ENCODE data around the gene NPPA. TPM values are rescaled to one million over a fixed set of nuclear protein-coding genes. Genes with fewer than 3 reads are reported as not detected.

The NPPA gene
- total RNA-seq, 1 experiment from 2014 or later = not detected

GRCh38 chr1:11858158-11858557 is 10.6 kb upstream of the NPPA start:
- H3K9me3 Mint-ChIP-seq (ENCODE audit: unreplicated experiment) = peaks cover 16% of the 10 kb centered on the region
- Histone ChIP-seq H3K4me1 (peaks cover 18% of the 10 kb centered on the region), H3K4me3 (ENCODE audit: low read depth, low read length) (no peak overlapping the region), H3K27me3 (replicated peaks; ENCODE audit: control insufficient read depth, insufficient read depth, low read length) (no peaks in the 10 kb centered on the region), H3K36me3 (ENCODE audit: control insufficient read depth, insufficient read depth, low read length) (no peaks in the 10 kb centered on the region), H3K9me3 (no peaks in the 10 kb centered on the region; the same call in 1 of the 2 replicates)
- intact Hi-C loops (cut with micrococcal nuclease; ENCODE audit: unreplicated experiment) = loop anchor here (2.0 kb wide), 1 partner anchor 35 kb away; no protein-coding TSS in a partner anchor
- no peak overlapping the region for H3K27ac Mint-ChIP-seq (ENCODE audit: unreplicated experiment)
- H3K27me3 Mint-ChIP-seq (ENCODE audit: insufficient read depth, unreplicated experiment) = no peaks in the 10 kb centered on the region
- peaks cover 8% of the 10 kb centered on the region for H3K4me1 Mint-ChIP-seq (ENCODE audit: low read depth, unreplicated experiment)
- peaks cover 13% of the 10 kb centered on the region for H3K36me3 Mint-ChIP-seq (ENCODE audit: insufficient read depth, unreplicated experiment)
- ChIA-PET CTCF (interaction anchor here (1.4 kb wide), 1 partner anchor 11 kb away, joined by 3 read pairs; no protein-coding TSS in a partner anchor), POLR2A (interaction anchor here (0.6 kb wide), 1 partner anchor 52 kb away, joined by 5 read pairs; no protein-coding TSS in a partner anchor)
- BruUV-seq (replicated peaks) = no TSS peak
- no peak for TF ChIP-seq CTCF (IDR thresholded peaks at IDR 0.05; ENCODE audit: insufficient read depth in 1 of 2, low read depth in 1 of 2, low read length in 1 of 2, severe bottlenecking in 1 of 2, unreplicated experiment in 1 of 2)
- H3K4me3 Mint-ChIP-seq (ENCODE audit: unreplicated experiment) = peak overlapping the region; percentile 74
- DNase-seq = no peak

GRCh38 chr1:11857164-11857851 is 9.7 kb upstream of the NPPA start:
- Mint-ChIP-seq H3K4me1 (ENCODE audit: low read depth, unreplicated experiment) (peaks cover 8% of the 10 kb centered on the region), H3K27ac (ENCODE audit: unreplicated experiment) (no peak overlapping the region), H3K9me3 (ENCODE audit: unreplicated experiment) (peaks cover 16% of the 10 kb centered on the region), H3K27me3 (ENCODE audit: insufficient read depth, unreplicated experiment) (no peaks in the 10 kb centered on the region), H3K4me3 (ENCODE audit: unreplicated experiment) (peak overlapping the region; percentile 74), H3K36me3 (ENCODE audit: insufficient read depth, unreplicated experiment) (peaks cover 13% of the 10 kb centered on the region)
- Histone ChIP-seq H3K4me1 (peaks cover 18% of the 10 kb centered on the region), H3K9me3 (no peaks in the 10 kb centered on the region; the same call in 1 of the 2 replicates), H3K4me3 (ENCODE audit: low read depth, low read length) (no peak overlapping the region), H3K36me3 (ENCODE audit: control insufficient read depth, insufficient read depth, low read length) (no peaks in the 10 kb centered on the region), H3K27me3 (replicated peaks; ENCODE audit: control insufficient read depth, insufficient read depth, low read length) (no peaks in the 10 kb centered on the region)
- ChIA-PET CTCF (interaction anchor here (0.5 kb wide), 1 partner anchor 18 kb away, joined by 3 read pairs; no protein-coding TSS in a partner anchor), POLR2A (no interaction called here)
- intact Hi-C loops (cut with micrococcal nuclease; ENCODE audit: unreplicated experiment) = no loop called here
- TSS peak; percentile 88 for BruUV-seq (replicated peaks)
- TF ChIP-seq CTCF (IDR thresholded peaks at IDR 0.05; ENCODE audit: insufficient read depth in 1 of 2, low read depth in 1 of 2, low read length in 1 of 2, severe bottlenecking in 1 of 2, unreplicated experiment in 1 of 2) = no peak
- no peak for DNase-seq

GRCh38 chr1:11856698-11857097 is 9.1 kb upstream of the NPPA start:
- H3K36me3 ChIP-seq (ENCODE audit: control insufficient read depth, insufficient read depth, low read length) = no peaks in the 10 kb centered on the region
- H3K27me3 ChIP-seq (replicated peaks; ENCODE audit: control insufficient read depth, insufficient read depth, low read length) = no peaks in the 10 kb centered on the region
- H3K27me3 Mint-ChIP-seq (ENCODE audit: insufficient read depth, unreplicated experiment) = no peaks in the 10 kb centered on the region
- H3K4me3 Mint-ChIP-seq (ENCODE audit: unreplicated experiment) = peak overlapping the region; percentile 74
- TF ChIP-seq CTCF (IDR thresholded peaks at IDR 0.05; ENCODE audit: insufficient read depth in 1 of 2, low read depth in 1 of 2, low read length in 1 of 2, severe bottlenecking in 1 of 2, unreplicated experiment in 1 of 2) = no peak
- DNase-seq = no peak
- H3K4me1 Mint-ChIP-seq (ENCODE audit: low read depth, unreplicated experiment) = peaks cover 8% of the 10 kb centered on the region
- H3K36me3 Mint-ChIP-seq (ENCODE audit: insufficient read depth, unreplicated experiment) = peaks cover 13% of the 10 kb centered on the region
- no peak overlapping the region for H3K27ac Mint-ChIP-seq (ENCODE audit: unreplicated experiment)
- H3K4me1 ChIP-seq = peaks cover 18% of the 10 kb centered on the region
- ChIA-PET POLR2A (no interaction called here), CTCF (interaction anchor here (0.5 kb wide), 1 partner anchor 18 kb away, joined by 3 read pairs; no protein-coding TSS in a partner anchor)
- no peak overlapping the region for H3K4me3 ChIP-seq (ENCODE audit: low read depth, low read length)
- intact Hi-C loops (cut with micrococcal nuclease; ENCODE audit: unreplicated experiment) = no loop called here
- BruUV-seq (replicated peaks) = no TSS peak
- H3K9me3 Mint-ChIP-seq (ENCODE audit: unreplicated experiment) = peaks cover 16% of the 10 kb centered on the region
- no peaks in the 10 kb centered on the region; the same call in 1 of the 2 replicates for H3K9me3 ChIP-seq

Data from Caco-2 (cell line).